Ovary (tissue), 3 donors: ENCODE results near the gene WDFY4.

Experiments used
- CTCF ChIP-seq, 3 donors: fragments of 450-650 bp in 2 of 3; fragments of 200-600 bp in 1 of 3; IDR thresholded peaks; one replicate each; pipeline versions ENCODE4 v1.5.1 to v1.8.0; 2016 to 2022; ENCODE audit warnings: antibody characterized with exemption in 3 of 3, mild to moderate bottlenecking in 1 of 3
- EP300 ChIP-seq: sonication (generic); formaldehyde crosslinking; IDR thresholded peaks from one replicate; pipeline ENCODE4 v1.6.1; 2017; ENCODE audit warnings: antibody characterized with exemption
- POLR2A ChIP-seq: fragments of 450-650 bp; IDR thresholded peaks from one replicate; pipeline ENCODE4 v1.6.1; 2017; ENCODE audit warnings: antibody characterized with exemption, mild to moderate bottlenecking, moderate library complexity
- donor health status: DM: no; HTN: no; CAD: no.

DNA sequence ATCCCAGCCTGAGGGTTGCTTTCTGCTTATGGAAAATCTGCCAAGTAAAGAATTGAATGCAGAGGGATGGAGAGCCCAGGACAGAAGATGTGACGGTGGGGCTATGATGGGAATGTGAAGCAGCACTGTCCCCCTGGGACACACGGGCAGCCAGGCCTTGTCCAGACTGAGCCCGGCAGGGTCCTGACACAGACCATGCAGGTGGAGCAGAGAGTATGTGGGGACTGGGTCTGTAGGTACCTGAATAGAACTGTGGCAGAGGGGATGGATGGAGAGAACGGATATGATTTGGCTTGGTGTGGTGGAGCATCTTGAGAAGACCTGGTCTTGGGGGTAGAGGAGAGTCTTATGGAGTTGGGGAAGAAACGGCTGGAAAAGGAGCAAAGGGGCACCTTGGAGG is 255.7 kb downstream of the WDFY4 start:
- no peak for TF ChIP-seq CTCF (IDR thresholded peaks at IDR 0.05)
- TF ChIP-seq POLR2A = no peak
- TF ChIP-seq EP300 = no peak
